Fibroblast of mammary gland (primary cell): Measurements from ENCODE around the gene NEURL1.

Source experiments
- DNase-seq: peaks from one replicate; pipeline ENCODE4 v3.0.0-alpha.2; 2010; ENCODE audit warnings: low read depth
- H3K4me3 ChIP-seq: 2 replicates; pipeline ENCODE4 v1.5.1; 2011; ENCODE audit warnings: low read depth, mild to moderate bottlenecking, low read length, moderate library complexity; ENCODE audit not compliant: control insufficient read depth
- CTCF ChIP-seq: conservative IDR thresholded peaks from 2 replicates; pipeline ENCODE4 v1.5.1; 2011; ENCODE audit warnings: low read depth, low read length, inconsistent platforms; ENCODE audit not compliant: control insufficient read depth, insufficient read depth

The NEURL1 gene

GRCh38 chr10:103449208-103450144 lies 44.0 kb upstream of the NEURL1 start:
- DNase-seq, result no peak
- H3K4me3 ChIP-seq, result peak overlapping the region; percentile 32
- no peak for TF ChIP-seq CTCF

GRCh38 chr10:103450201-103450695 lies 43.3 kb upstream of the NEURL1 start:
- no peak for TF ChIP-seq CTCF
- DNase-seq, result no peak
- peak overlapping the region; percentile 79 for H3K4me3 ChIP-seq

GRCh38 chr10:103451091-103451813 lies 42.3 kb upstream of the NEURL1 start:
- DNase-seq, result peak; percentile 78
- no peak for TF ChIP-seq CTCF
- peak overlapping the region; percentile 79 for H3K4me3 ChIP-seq

- DNase-seq, result peak; percentile 47
- TF ChIP-seq CTCF, result no peak
- peak within 1 kb of the TSS; percentile 79 for H3K4me3 ChIP-seq
These were observed 41.5 kb upstream of the NEURL1 start, which contains the start of gene CALHM2 for GRCh38 chr10:103451831-103452505. Gene CALHM2 (minus strand): TSS chr10:103452370. CDS start chr10:103449941, 2,429 bp downstream.

GRCh38 chr10:103452506-103453230 lies 40.8 kb upstream of the NEURL1 start:
- peak; percentile 28 for DNase-seq
- peak overlapping the region; percentile 79 for H3K4me3 ChIP-seq
- no peak for TF ChIP-seq CTCF

GRCh38 chr10:103454026-103454425 lies 39.5 kb upstream of the NEURL1 start:
- no peak overlapping the region for H3K4me3 ChIP-seq
- TF ChIP-seq CTCF, result no peak
- no peak for DNase-seq
